GM19328 (cell line): Measurements from ENCODE around the gene MMS19.
"Not testable (repeated sequence)": the region's sequence is repeated elsewhere in the genome, so short reads cannot be mapped to it uniquely, and the experiment has no call there.

Experiments
- ATAC-seq: cut with Tn5 transposase; IDR thresholded peaks from one replicate; pipeline ENCODE4 v1.9.1; 2021; ENCODE audit warnings: mild to moderate bottlenecking, moderate library complexity; ENCODE audit not compliant: unreplicated experiment

Gene MMS19

GRCh38 chr10:97506199-97506991, 8.2 kb upstream of the MMS19 start:
- ATAC-seq, result no peak

DNA sequence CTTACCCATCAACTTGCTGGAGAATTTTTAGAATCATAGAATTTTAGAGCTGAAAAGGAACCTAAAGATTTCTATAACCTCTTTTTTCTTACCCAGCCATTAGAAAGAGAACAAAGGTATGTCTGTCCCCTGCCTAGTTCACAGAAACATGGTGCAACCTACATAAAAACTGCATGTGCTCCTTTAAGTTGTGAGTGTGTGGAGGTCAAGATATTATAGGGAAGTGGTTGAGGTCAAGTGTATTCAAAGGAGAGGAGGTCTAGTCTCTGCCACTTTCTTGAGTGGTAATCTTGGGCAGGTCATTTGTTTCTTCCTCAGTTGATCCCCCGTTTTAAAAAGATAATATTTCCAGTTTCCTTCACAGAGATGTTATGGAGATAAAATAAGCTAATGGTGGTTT, 6.9 kb upstream of the MMS19 start:
- no peak for ATAC-seq

GRCh38 chr10:97503406-97503805, 5.2 kb upstream of the MMS19 start:
- no peak for ATAC-seq

DNA sequence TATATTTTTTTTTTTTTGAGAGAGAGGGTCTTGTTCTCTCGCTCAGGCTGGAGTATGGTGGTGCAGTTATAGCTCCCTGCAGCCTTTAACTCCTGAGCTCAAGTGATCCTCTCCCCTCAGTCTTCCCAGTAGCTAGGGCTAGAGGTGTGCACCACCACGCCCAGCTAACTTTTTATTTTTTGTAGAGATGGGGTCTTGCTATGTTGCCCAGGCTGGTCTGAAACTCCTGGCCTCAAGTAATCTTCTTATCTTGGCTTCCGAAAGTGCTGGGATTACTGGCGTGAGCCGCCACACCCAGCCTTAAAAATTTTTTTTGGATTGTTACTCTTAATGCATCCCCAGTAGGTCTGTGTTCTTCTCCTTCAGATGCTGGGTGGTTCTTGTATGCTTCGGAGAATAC, 4.7 kb upstream of the MMS19 start:
- no peak for ATAC-seq

GRCh38 chr10:97500297-97500575, 2.0 kb upstream of the MMS19 start:
- no peak for ATAC-seq

DNA sequence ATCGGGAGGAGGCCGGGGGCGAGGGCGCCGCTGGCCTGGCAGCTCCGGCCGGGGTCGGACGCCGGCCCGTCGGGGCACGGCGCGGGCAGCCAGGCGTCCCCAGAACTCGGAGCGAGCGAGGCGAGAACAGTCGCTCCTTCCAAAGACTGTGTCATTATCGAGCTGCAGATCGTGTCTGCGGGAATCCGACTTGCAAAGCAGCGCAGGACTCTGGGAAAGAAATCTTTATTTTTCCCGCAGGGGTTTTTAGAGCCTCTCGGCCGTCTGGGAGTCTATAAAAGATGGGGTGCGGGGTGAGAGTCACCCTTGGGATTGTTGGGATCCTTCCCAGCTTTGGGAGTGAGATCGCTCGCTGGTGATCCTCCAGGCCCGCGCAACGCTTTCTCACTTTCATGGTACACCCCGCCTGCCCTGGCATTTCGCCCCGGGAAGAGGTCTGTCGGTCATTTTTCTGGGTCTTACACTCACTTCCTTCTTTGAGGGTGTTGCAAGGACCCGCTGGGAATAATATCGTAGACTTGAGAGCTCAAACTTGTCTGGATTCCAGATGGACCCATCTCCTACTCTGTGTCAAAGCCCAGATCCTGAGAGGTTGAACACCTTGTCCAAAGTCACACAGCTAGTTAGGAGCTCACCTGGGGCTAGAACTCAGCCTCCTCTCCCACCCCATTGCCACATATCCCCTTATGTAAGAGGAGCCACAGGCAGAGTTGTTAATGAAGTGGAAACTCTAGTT, 1.5 kb upstream of the MMS19 start:
- no peak for ATAC-seq

- peak; percentile 1 for ATAC-seq
These were observed 779 bp upstream of the MMS19 start, which contains the start of gene UBTD1 for GRCh38 chr10:97498841-97499560. Gene UBTD1 (plus strand): TSS chr10:97498924. CDS start chr10:97499204, 280 bp downstream.

GRCh38 chr10:97497572-97498075, 598 bp downstream of the MMS19 start:
- ATAC-seq, result no peak

GRCh38 chr10:97494863-97495506, 3.2 kb downstream of the MMS19 start:
- ATAC-seq, result no peak

DNA sequence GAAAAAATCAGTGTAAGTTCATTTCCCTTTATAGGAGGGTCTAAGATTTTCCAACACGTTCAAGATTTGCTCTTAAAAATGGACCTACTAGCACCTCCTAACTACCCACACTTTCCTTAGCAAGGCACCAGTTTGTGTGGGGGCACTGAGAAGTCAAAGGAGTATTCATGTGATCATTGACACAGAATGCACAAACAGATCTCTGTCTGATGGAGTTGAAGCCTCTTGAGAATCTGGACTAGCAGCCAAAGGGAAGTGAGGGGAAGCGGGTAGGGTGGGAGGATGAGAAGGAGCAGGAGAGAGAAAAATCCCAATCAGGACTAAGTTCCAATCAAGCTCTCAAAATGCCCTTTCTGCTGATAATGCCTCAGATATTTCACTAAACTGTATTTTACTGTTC, 4.1 kb downstream of the MMS19 start:
- no peak for ATAC-seq

DNA sequence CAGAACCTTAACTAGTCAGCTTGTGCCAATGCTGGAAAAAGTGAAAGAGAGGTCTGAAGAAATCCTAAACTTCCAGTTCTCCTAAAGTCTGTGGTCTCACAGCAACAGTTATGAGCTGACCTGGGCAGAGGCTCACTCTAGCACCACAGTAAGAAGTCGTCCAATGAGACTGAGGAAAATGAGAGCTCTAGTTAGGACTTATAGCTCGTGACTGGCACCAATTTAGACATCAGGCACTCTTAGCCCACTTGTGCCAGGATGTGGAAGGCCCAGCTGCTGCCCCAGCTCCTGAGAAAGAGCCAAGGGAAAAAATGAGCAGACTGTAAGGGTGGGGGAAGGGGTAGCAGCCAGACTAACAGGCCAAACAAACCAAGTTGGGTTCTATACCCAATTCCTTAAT, 7.6 kb downstream of the MMS19 start:
- no peak for ATAC-seq

DNA sequence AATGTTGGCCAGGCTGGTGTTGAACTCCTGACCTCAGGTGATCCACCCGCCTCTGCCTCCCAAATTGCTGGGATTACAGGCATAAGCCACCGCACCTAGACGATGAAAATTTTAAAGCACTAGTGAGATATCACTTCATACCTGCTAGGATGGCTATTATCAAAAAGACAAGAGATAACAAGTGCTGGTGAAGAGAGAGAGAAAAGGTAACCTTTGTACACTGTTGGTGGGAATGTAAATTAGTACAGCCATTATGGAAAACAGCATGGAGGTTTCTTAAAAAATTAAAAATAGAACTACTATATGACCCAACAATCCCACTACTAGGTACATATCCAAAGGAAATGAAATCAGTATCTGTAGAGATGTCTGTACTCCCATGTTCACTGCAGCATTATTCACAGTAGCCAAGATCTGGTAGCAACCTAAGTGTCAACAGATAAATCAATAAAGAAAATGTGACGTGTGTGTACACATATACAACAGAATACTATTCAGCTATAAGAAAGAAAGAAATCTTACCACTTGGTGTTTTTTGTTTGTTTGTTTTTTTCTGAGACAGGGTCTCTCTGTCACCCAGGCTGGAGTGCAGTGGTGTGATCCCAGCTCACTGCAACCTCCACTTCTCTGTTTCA, 12.5 kb downstream of the MMS19 start:
- ATAC-seq, result no peak

GRCh38 chr10:97483921-97484320, 14.3 kb downstream of the MMS19 start:
- no peak for ATAC-seq

- ATAC-seq, result no peak
These were observed 14.7 kb downstream of the MMS19 start for GRCh38 chr10:97483506-97483905.

DNA sequence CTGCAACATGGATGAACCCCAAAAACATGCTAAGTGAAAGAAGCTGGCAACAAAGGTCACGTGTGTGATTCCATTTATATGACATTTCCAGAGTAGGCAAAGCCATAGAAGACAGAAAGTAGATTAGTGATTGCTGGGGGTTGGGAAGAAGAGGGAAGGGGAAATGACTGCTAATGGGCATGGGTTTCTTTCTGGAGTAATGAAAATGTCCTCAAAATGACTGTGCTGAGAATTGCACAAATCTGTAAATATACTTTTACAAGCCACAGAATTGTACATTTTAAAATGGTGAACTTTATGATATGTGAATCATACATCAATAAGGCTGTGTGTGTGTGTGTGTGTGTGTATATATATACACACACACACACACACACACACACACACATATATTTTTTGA, 15.8 kb downstream of the MMS19 start:
- ATAC-seq, result no peak

DNA sequence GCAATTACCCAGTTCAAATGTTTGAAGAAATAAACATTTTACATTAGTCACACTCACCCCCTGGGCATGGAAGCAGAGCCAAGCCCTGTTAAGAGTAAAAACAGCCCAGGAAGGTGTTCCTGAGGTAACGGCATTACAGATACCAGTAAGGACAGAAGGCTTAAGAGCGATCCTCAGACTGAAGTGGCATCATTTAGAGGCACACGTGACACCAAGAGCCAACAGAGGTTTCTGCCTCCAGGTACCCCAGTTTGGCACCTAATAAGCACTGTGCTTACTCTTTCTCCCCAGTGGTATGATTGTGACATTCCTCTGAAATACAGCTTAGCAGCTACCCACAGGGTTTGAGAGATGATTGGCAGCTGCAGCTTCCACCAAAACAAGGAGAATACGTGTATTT, 17.2 kb downstream of the MMS19 start:
- ATAC-seq, result no peak

DNA sequence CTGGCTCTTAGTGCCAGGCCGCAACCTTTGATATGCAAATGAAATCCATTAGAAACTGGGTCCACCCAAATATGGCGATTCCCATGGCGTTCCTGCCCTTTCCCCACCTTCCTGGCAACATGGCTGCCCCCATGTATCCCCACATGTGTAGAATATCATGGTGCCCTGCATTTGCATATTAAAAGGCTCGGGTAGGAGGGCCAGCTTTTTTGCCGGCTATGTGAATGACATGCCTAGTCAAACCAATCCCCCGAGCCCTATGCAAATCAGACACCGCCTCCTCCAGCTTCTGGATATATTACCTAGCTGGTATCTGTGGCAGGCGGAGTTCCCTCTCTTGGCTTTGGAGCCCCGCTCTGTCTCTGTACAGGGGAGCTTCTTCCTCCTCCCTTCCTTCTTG, 18.3 kb downstream of the MMS19 start:
- no peak for ATAC-seq

- ATAC-seq, result not testable (repeated sequence)
These were observed 18.8 kb downstream of the MMS19 start for GRCh38 chr10:97479410-97479809.

DNA sequence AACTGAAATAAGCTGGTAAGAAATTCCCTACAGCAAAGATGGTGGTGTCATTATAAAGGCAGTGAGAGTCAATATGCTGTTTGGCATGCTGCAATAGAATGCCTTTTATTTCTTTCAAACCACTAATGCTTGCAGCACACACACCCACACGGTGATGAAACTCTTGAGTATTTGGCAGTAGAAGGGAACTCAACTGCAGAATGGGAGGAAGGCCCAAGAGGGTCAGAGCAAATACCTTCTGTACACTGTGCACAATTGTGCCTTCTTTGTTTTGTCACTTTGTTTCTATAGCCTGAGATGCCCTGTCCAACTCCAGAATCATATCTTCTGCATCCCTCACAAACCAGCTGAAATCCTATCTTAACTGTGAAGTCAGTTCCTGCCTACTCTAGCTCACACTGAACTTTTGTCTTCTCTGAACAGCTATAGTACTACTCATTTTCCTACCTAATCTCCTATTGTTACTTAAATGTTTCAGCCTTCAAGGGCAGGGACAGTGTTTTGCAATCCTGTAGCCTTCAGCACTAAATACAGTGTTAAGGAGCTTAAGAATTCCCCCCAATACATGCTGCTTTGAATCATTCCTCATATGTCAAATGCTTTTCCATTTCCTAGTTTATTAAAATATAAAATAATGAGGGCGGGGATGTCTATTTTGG, 22.2 kb downstream of the MMS19 start:
- ATAC-seq, result no peak

GRCh38 chr10:97474918-97475317, 23.3 kb downstream of the MMS19 start:
- no peak for ATAC-seq
